Liver (tissue), 9 donors: Measurements from ENCODE around the gene ABLIM1. TPM values are rescaled to one million over a fixed set of nuclear protein-coding genes. Genes with fewer than 3 reads are reported as not detected.

ENCODE experiments used
- DNase-seq: peaks from one replicate; pipeline ENCODE4 v3.0.0-alpha.2; 2017; ENCODE audit warnings: low spot score
- H3K27ac ChIP-seq, 2 donors: one replicate each; pipeline ENCODE4 v1.7.0; 2013; ENCODE audit warnings: inconsistent platforms in 2 of 2, low read length in 2 of 2, control low read depth in 1 of 2, low read depth in 1 of 2, mild to moderate bottlenecking in 1 of 2
- H3K27me3 ChIP-seq, 4 donors: one replicate each; pipeline versions ENCODE4 v1.6.1 to v1.7.0; 2013; ENCODE audit warnings: low read length in 3 of 4, inconsistent platforms in 1 of 4, mild to moderate bottlenecking in 1 of 4, moderate library complexity in 1 of 4; ENCODE audit not compliant: control insufficient read depth in 4 of 4, insufficient read depth in 4 of 4
- H3K36me3 ChIP-seq, 4 donors: one replicate each; pipeline versions ENCODE4 v1.6.1 to v1.7.0; 2013; ENCODE audit warnings: low read length in 3 of 4, mild to moderate bottlenecking in 3 of 4, low read depth in 1 of 4, moderate library complexity in 1 of 4; ENCODE audit not compliant: control insufficient read depth in 4 of 4, insufficient read depth in 3 of 4
- H3K4me1 ChIP-seq, 4 donors: one replicate each; pipeline versions ENCODE4 v1.6.1 to v1.7.0; 2013; ENCODE audit warnings: low read length in 3 of 4, mild to moderate bottlenecking in 3 of 4, moderate library complexity in 1 of 4; ENCODE audit not compliant: control insufficient read depth in 4 of 4, insufficient read depth in 4 of 4
- H3K4me3 ChIP-seq, 3 donors: one replicate each; pipeline versions ENCODE4 v1.6.1 to v1.7.0; 2013; ENCODE audit warnings: low read length in 3 of 3, control low read depth in 1 of 3, low read depth in 1 of 3, mild to moderate bottlenecking in 1 of 3
- H3K9ac ChIP-seq, 2 donors: one replicate each; pipeline ENCODE4 v1.7.0; 2013; ENCODE audit warnings: low read length in 2 of 2, mild to moderate bottlenecking in 2 of 2, moderate library complexity in 2 of 2, control low read depth in 1 of 2, low read depth in 1 of 2
- H3K9me3 ChIP-seq, 4 donors: one replicate each; pipeline versions ENCODE4 v1.6.1 to v1.7.0; 2013; ENCODE audit warnings: low read length in 3 of 4; ENCODE audit not compliant: control insufficient read depth in 4 of 4
- ATF3 ChIP-seq: IDR thresholded peaks from 2 replicates; pipeline ENCODE4 v1.6.1; 2016; ENCODE audit warnings: antibody characterized with exemption
- CTCF ChIP-seq: fragments of 150-350 bp; IDR thresholded peaks from 2 replicates; pipeline ENCODE4 v1.5.1; 2017; ENCODE audit warnings: improper control_type of control experiment, low read depth, low read length; ENCODE audit not compliant: missing input control
- EGR1 ChIP-seq, 2 donors: IDR thresholded peaks; 2 replicates each; pipeline ENCODE4 v1.6.1; 2016 to 2018; ENCODE audit warnings: antibody characterized with exemption in 2 of 2, low read depth in 2 of 2
- FOXA1 ChIP-seq: IDR thresholded peaks from 2 replicates; pipeline ENCODE4 v1.6.1; 2016; ENCODE audit warnings: antibody characterized with exemption
- FOXA2 ChIP-seq: IDR thresholded peaks from 2 replicates; pipeline ENCODE4 v1.6.1; 2016; ENCODE audit warnings: antibody characterized with exemption
- GABPA ChIP-seq, 2 donors: IDR thresholded peaks in 1 of 2; conservative IDR thresholded peaks in 1 of 2; 2 replicates each; pipeline ENCODE4 v1.6.1; 2016; ENCODE audit warnings: antibody characterized with exemption in 2 of 2, mild to moderate bottlenecking in 1 of 2, moderate library complexity in 1 of 2
- HNF4G ChIP-seq: IDR thresholded peaks from 2 replicates; pipeline ENCODE4 v1.6.1; 2016; ENCODE audit warnings: antibody characterized with exemption
- JUND ChIP-seq, 2 donors: IDR thresholded peaks; 2 replicates each; pipeline ENCODE4 v1.6.1; 2016; ENCODE audit warnings: antibody characterized with exemption in 2 of 2
- MAX ChIP-seq: IDR thresholded peaks from 2 replicates; pipeline ENCODE4 v1.6.1; 2016; ENCODE audit warnings: antibody characterized with exemption
- NR2F2 ChIP-seq: IDR thresholded peaks from 2 replicates; pipeline ENCODE4 v1.6.1; 2016; ENCODE audit warnings: antibody characterized with exemption
- RAD21 ChIP-seq, 2 donors: IDR thresholded peaks; 2 replicates each; pipeline ENCODE4 v1.6.1; 2016; ENCODE audit warnings: antibody characterized with exemption in 2 of 2, mild to moderate bottlenecking in 2 of 2
- REST ChIP-seq: IDR thresholded peaks from 2 replicates; pipeline ENCODE4 v1.6.1; 2016; ENCODE audit warnings: antibody characterized with exemption, mild to moderate bottlenecking
- RXRA ChIP-seq, 2 donors: IDR thresholded peaks; 2 replicates each; pipeline ENCODE4 v1.6.1; 2017 to 2018; ENCODE audit warnings: antibody characterized with exemption in 2 of 2, mild to moderate bottlenecking in 1 of 2
- SP1 ChIP-seq: IDR thresholded peaks from 2 replicates; pipeline ENCODE4 v1.6.1; 2018; ENCODE audit warnings: antibody characterized with exemption, mild to moderate bottlenecking
- TAF1 ChIP-seq: conservative IDR thresholded peaks from 2 replicates; pipeline ENCODE4 v1.6.1; 2016; ENCODE audit warnings: antibody characterized with exemption, mild to moderate bottlenecking
- YY1 ChIP-seq: IDR thresholded peaks from 2 replicates; pipeline ENCODE4 v1.6.1; 2016; ENCODE audit warnings: antibody characterized with exemption, mild to moderate bottlenecking
- WGBS: extraction: QIAGEN DNeasy Blood & Tissue Kit; methylation state at CpG from one replicate; pipeline ENCODE4 v1.1.7; 2013; 5-methylcytosine and 5-hydroxymethylcytosine counted together
- polyA plus RNA-seq, 2 donors: library from polyadenylated mRNA; stranded (reverse) in 1 of 2; unstranded in 1 of 2; fragments of 200-250 nt in 1 of 2; fragments of >200 nt in 1 of 2; fragmentation: Nextera tagmentation in 1 of 2; extraction: Ambion mirVana in 1 of 2; gene quantifications; one replicate each; pipeline versions ENCODE4 v1.2.1 to v1.2.3, GENCODE V29; 2013 to 2015
- total RNA-seq, 2 donors: library from RNA; depleted of rRNA; stranded (reverse); fragments of >200 nt; gene quantifications; one replicate each; pipeline ENCODE4 v1.2.3, GENCODE V29; 2014
- donor health status: healthy.
- donor health status: healthy.
- donor health status: healthy.
- donor health status: healthy.
- donor health status: healthy.

Gene ABLIM1
- total and polyA plus RNA-seq, 4 donors: 10.9 to 31.3 (median 13.1) TPM

- no peaks in the 10 kb centered on the region for H3K9me3 ChIP-seq
- 87% methylated on average over 2 of the region's 2 CpGs for WGBS
- no peak for DNase-seq
- H3K36me3 ChIP-seq: peaks cover 0 to 6% (median 0%) of the 10 kb centered on the region in 4 donors
- H3K27me3 ChIP-seq: no peaks in the 10 kb centered on the region
- H3K4me3 ChIP-seq: no peak overlapping the region
- H3K9ac ChIP-seq: no peak overlapping the region
- TF ChIP-seq YY1 (no peak), ATF3 (no peak), SP1 (no peak), REST (no peak), FOXA1 (no peak), JUND (IDR thresholded peaks at IDR 0.05) (no peak), MAX (no peak), CTCF (no peak), GABPA (IDR thresholded peaks at IDR 0.05 in 1 of 2, conservative IDR thresholded peaks at IDR 0.05 in 1 of 2) (no peak), RAD21 (IDR thresholded peaks at IDR 0.05) (no peak), FOXA2 (no peak), TAF1 (no peak), EGR1 (IDR thresholded peaks at IDR 0.05; ENCODE audit: low read depth in 2 of 2) (no peak), NR2F2 (no peak), HNF4G (no peak), RXRA (IDR thresholded peaks at IDR 0.05) (no peak)
- peaks cover 6 to 18% (median 11%) of the 10 kb centered on the region in 4 donors for H3K4me1 ChIP-seq
- peak overlapping the region in 1 of 2 donors; percentile 67 for H3K27ac ChIP-seq
Measured at GRCh38 chr10:114519756-114520293, 138.2 kb downstream of the ABLIM1 start.

- no peak for DNase-seq
- 81% methylated on average over 5 of the region's 5 CpGs for WGBS
- no peak overlapping the region for H3K9ac ChIP-seq
- no peak overlapping the region for H3K4me3 ChIP-seq
- peaks cover 0 to 6% (median 0%) of the 10 kb centered on the region in 4 donors for H3K36me3 ChIP-seq
- H3K27me3 ChIP-seq: no peaks in the 10 kb centered on the region
- peaks cover 4 to 12% (median 8%) of the 10 kb centered on the region in 4 donors for H3K4me1 ChIP-seq
- no peaks in the 10 kb centered on the region for H3K9me3 ChIP-seq
- peak overlapping the region in 1 of 2 donors; percentile 23 for H3K27ac ChIP-seq
- TF ChIP-seq JUND (IDR thresholded peaks at IDR 0.05) (no peak), TAF1 (no peak), REST (no peak), SP1 (no peak), FOXA1 (no peak), YY1 (no peak), NR2F2 (no peak), ATF3 (no peak), MAX (no peak), CTCF (no peak)
Measured at GRCh38 chr10:114519306-114519669, 138.8 kb downstream of the ABLIM1 start.
